Thyroid gland (tissue), 4 donors: ENCODE data around the gene USP6NL.

Experiments
- CTCF ChIP-seq, 6 experiments: fragments of 200-600 bp in 3 of 6; fragments of 450-650 bp in 3 of 6; sonication (generic) in 3 of 6; IDR thresholded peaks; one replicate each; pipeline ENCODE4 v1.5.1; 2016 to 2019; ENCODE audit warnings: antibody characterized with exemption in 6 of 6, mild to moderate bottlenecking in 2 of 6, inconsistent platforms in 1 of 6, moderate library complexity in 1 of 6
- POLR2A ChIP-seq, 2 donors: fragments of 450-650 bp; IDR thresholded peaks; one replicate each; pipeline ENCODE4 v1.6.1; 2017; ENCODE audit warnings: antibody characterized with exemption in 2 of 2, mild to moderate bottlenecking in 2 of 2, moderate library complexity in 1 of 2

- TF ChIP-seq CTCF (IDR thresholded peaks at IDR 0.05) (no peak), POLR2A (IDR thresholded peaks at IDR 0.05) (no peak)
Measured at GRCh38 chr10:11493646-11494045, 117.8 kb downstream of the USP6NL start.
